Trophoblast cell (in vitro differentiated cells and primary cell): ENCODE data around the gene KLHL35.

Experiments
- DNase-seq, 2 donors: peaks; one replicate each; pipeline ENCODE4 v3.0.0-alpha.2; 2016
- H2AFZ ChIP-seq: 2 replicates; pipeline ENCODE4 v1.6.1; 2013; ENCODE audit warnings: low read length, moderate library complexity, mild to moderate bottlenecking; ENCODE audit not compliant: insufficient read depth, poor library complexity
- H2AK5ac ChIP-seq: 2 replicates; pipeline ENCODE4 v1.6.1; 2013; ENCODE audit warnings: mild to moderate bottlenecking, low read length
- H2BK120ac ChIP-seq: 2 replicates; pipeline ENCODE4 v1.6.1; 2013; ENCODE audit warnings: low read length, mild to moderate bottlenecking, moderate library complexity; ENCODE audit not compliant: insufficient read depth, poor library complexity
- H2BK12ac ChIP-seq: 2 replicates; pipeline ENCODE4 v1.6.1; 2013; ENCODE audit warnings: mild to moderate bottlenecking, low read length, moderate library complexity
- H2BK5ac ChIP-seq: 2 replicates; pipeline ENCODE4 v1.6.1; 2013; ENCODE audit warnings: low read length, low read depth, moderate library complexity, mild to moderate bottlenecking; ENCODE audit not compliant: poor library complexity
- H3K14ac ChIP-seq: 2 replicates; pipeline ENCODE4 v1.6.1; 2013; ENCODE audit warnings: mild to moderate bottlenecking, low read length
- H3K18ac ChIP-seq: 2 replicates; pipeline ENCODE4 v1.6.1; 2013; ENCODE audit warnings: mild to moderate bottlenecking, low read length
- H3K23ac ChIP-seq: 2 replicates; pipeline ENCODE4 v1.6.1; 2013; ENCODE audit warnings: low read length
- H3K27ac ChIP-seq: 2 replicates; pipeline ENCODE4 v1.5.1; 2013; ENCODE audit warnings: low read depth, mild to moderate bottlenecking, inconsistent platforms, low read length, moderate library complexity
- H3K27me3 ChIP-seq: 2 replicates; pipeline ENCODE4 v1.6.1; 2013; ENCODE audit warnings: inconsistent platforms, mild to moderate bottlenecking, low read length, moderate library complexity; ENCODE audit not compliant: insufficient read depth
- H3K36me3 ChIP-seq, 2 experiments: 1 replicate in 1 of 2; 2 replicates in 1 of 2; pipeline ENCODE4 v1.6.1; 2013; ENCODE audit warnings: low read length in 2 of 2, mild to moderate bottlenecking in 2 of 2, moderate library complexity in 1 of 2; ENCODE audit not compliant: insufficient read depth in 2 of 2, control insufficient read depth in 1 of 2
- H3K4ac ChIP-seq: 2 replicates; pipeline ENCODE4 v1.6.1; 2013; ENCODE audit warnings: low read depth, mild to moderate bottlenecking, low read length, moderate library complexity
- H3K4me1 ChIP-seq, 2 experiments: 1 replicate in 1 of 2; 2 replicates in 1 of 2; pipeline ENCODE4 v1.6.1; 2013; ENCODE audit warnings: low read length in 2 of 2, mild to moderate bottlenecking in 2 of 2, moderate library complexity in 1 of 2; ENCODE audit not compliant: insufficient read depth in 2 of 2, control insufficient read depth in 1 of 2
- H3K4me2 ChIP-seq: 2 replicates; pipeline ENCODE4 v1.6.1; 2013; ENCODE audit warnings: inconsistent platforms, mild to moderate bottlenecking, low read length, moderate library complexity
- H3K4me3 ChIP-seq: 2 replicates; pipeline ENCODE4 v1.5.1; 2013; ENCODE audit warnings: mild to moderate bottlenecking, low read depth, low read length, inconsistent platforms
- H3K79me1 ChIP-seq: one replicate; pipeline ENCODE4 v1.6.1; 2013; ENCODE audit warnings: low read length
- H3K79me2 ChIP-seq: 2 replicates; pipeline ENCODE4 v1.6.1; 2013; ENCODE audit warnings: low read length, mild to moderate bottlenecking; ENCODE audit not compliant: control insufficient read depth, insufficient read depth, poor library complexity
- H3K9ac ChIP-seq: 2 replicates; pipeline ENCODE4 v1.6.1; 2013; ENCODE audit warnings: mild to moderate bottlenecking, low read length
- H3K9me3 ChIP-seq: 2 replicates; pipeline ENCODE4 v1.6.1; 2013; ENCODE audit warnings: low read depth, mild to moderate bottlenecking, control low read depth, inconsistent platforms, low read length; ENCODE audit not compliant: insufficient read depth
- H4K12ac ChIP-seq: 2 replicates; pipeline ENCODE4 v1.6.1; 2013; ENCODE audit warnings: low read depth, mild to moderate bottlenecking, low read length, moderate library complexity
- H4K8ac ChIP-seq: 2 replicates; pipeline ENCODE4 v1.6.1; 2013; ENCODE audit warnings: low read depth, mild to moderate bottlenecking, low read length, moderate library complexity
- H4K91ac ChIP-seq: one replicate; pipeline ENCODE4 v1.6.1; 2013; ENCODE audit warnings: low read depth, mild to moderate bottlenecking, low read length, moderate library complexity
- WGBS: extraction: QIAGEN DNeasy Blood & Tissue Kit; methylation state at CpG from one replicate; pipeline ENCODE4 v1.1.7; 2013; ENCODE audit warnings: missing lambda C conversion rate; ENCODE audit not compliant: insufficient read length, insufficient coverage; ENCODE audit errors: extremely low coverage; 5-methylcytosine and 5-hydroxymethylcytosine counted together

The KLHL35 gene

GRCh38 chr11:75439495-75440120, 6.6 kb upstream of the KLHL35 start:
- Histone ChIP-seq H3K9ac (no peak overlapping the region), H2BK120ac (no peak overlapping the region), H3K27ac (no peak overlapping the region), H3K79me1 (no peaks in the 10 kb centered on the region), H3K4ac (no peak overlapping the region), H3K14ac (no peak overlapping the region), H2AK5ac (no peak overlapping the region), H4K91ac (no peak overlapping the region), H3K9me3 (peaks cover 2% of the 10 kb centered on the region), H2BK5ac (no peak overlapping the region), H3K23ac (no peak overlapping the region), H3K4me3 (no peak overlapping the region), H3K4me1 (no peaks in the 10 kb centered on the region), H2BK12ac (no peak overlapping the region), H3K79me2 (no peaks in the 10 kb centered on the region), H3K27me3 (no peaks in the 10 kb centered on the region), H4K8ac (no peak overlapping the region), H3K36me3 (no peaks in the 10 kb centered on the region), H3K18ac (no peak overlapping the region), H3K4me2 (no peak overlapping the region), H4K12ac (no peak overlapping the region), H2AFZ (no peak overlapping the region)
- no CpG with 5 or more reads among the region's 13 CpGs for WGBS
- no peak for DNase-seq

GRCh38 chr11:75439026-75439425, 6.0 kb upstream of the KLHL35 start:
- H3K27me3 ChIP-seq = no peaks in the 10 kb centered on the region
- H3K9me3 ChIP-seq = peaks cover 2% of the 10 kb centered on the region
- H2BK12ac ChIP-seq = no peak overlapping the region
- H2BK120ac ChIP-seq = no peak overlapping the region
- no CpG with 5 or more reads among the region's 14 CpGs for WGBS
- no peaks in the 10 kb centered on the region for H3K79me2 ChIP-seq
- no peak overlapping the region for H2AFZ ChIP-seq
- H3K4ac ChIP-seq = no peak overlapping the region
- H3K18ac ChIP-seq = no peak overlapping the region
- no peak overlapping the region for H3K9ac ChIP-seq
- H3K27ac ChIP-seq = no peak overlapping the region
- H3K79me1 ChIP-seq = no peaks in the 10 kb centered on the region
- no peak overlapping the region for H4K8ac ChIP-seq
- no peak overlapping the region for H4K12ac ChIP-seq
- H3K4me2 ChIP-seq = no peak overlapping the region
- H3K36me3 ChIP-seq = no peaks in the 10 kb centered on the region
- no peak for DNase-seq
- no peak overlapping the region for H4K91ac ChIP-seq
- H3K4me3 ChIP-seq = no peak overlapping the region
- no peak overlapping the region for H2BK5ac ChIP-seq
- H3K14ac ChIP-seq = no peak overlapping the region
- H2AK5ac ChIP-seq = no peak overlapping the region
- no peak overlapping the region for H3K23ac ChIP-seq
- H3K4me1 ChIP-seq = no peaks in the 10 kb centered on the region

GRCh38 chr11:75437966-75438659, 5.1 kb upstream of the KLHL35 start:
- no peak overlapping the region for H2BK12ac ChIP-seq
- no peaks in the 10 kb centered on the region for H3K79me1 ChIP-seq
- no peak overlapping the region for H2AK5ac ChIP-seq
- no peak overlapping the region for H3K23ac ChIP-seq
- H3K79me2 ChIP-seq = no peaks in the 10 kb centered on the region
- H4K8ac ChIP-seq = no peak overlapping the region
- H4K91ac ChIP-seq = no peak overlapping the region
- H2AFZ ChIP-seq = no peak overlapping the region
- H3K9ac ChIP-seq = no peak overlapping the region
- no peaks in the 10 kb centered on the region for H3K36me3 ChIP-seq
- H4K12ac ChIP-seq = no peak overlapping the region
- no peak overlapping the region for H2BK5ac ChIP-seq
- no peak overlapping the region for H3K18ac ChIP-seq
- no peak overlapping the region for H2BK120ac ChIP-seq
- no CpG with 5 or more reads among the region's 13 CpGs for WGBS
- no peak overlapping the region for H3K14ac ChIP-seq
- no peak overlapping the region for H3K4me2 ChIP-seq
- peak overlapping the region; percentile 15 for H3K4me3 ChIP-seq
- no peak overlapping the region for H3K4ac ChIP-seq
- H3K9me3 ChIP-seq = peaks cover 2% of the 10 kb centered on the region
- DNase-seq = no peak
- H3K27me3 ChIP-seq = peaks cover 5% of the 10 kb centered on the region
- no peaks in the 10 kb centered on the region for H3K4me1 ChIP-seq
- no peak overlapping the region for H3K27ac ChIP-seq

- Histone ChIP-seq H3K9ac (no peak overlapping the region), H3K14ac (no peak overlapping the region), H3K4ac (no peak overlapping the region), H3K79me1 (no peaks in the 10 kb centered on the region), H3K23ac (no peak overlapping the region), H2AK5ac (no peak overlapping the region), H3K4me2 (no peak overlapping the region), H3K27ac (no peak overlapping the region), H3K79me2 (no peaks in the 10 kb centered on the region), H3K4me3 (no peak overlapping the region), H2BK12ac (no peak overlapping the region), H2BK5ac (no peak overlapping the region), H4K91ac (no peak overlapping the region), H2AFZ (no peak overlapping the region), H3K9me3 (peaks cover 5% of the 10 kb centered on the region), H3K36me3 (no peaks in the 10 kb centered on the region), H4K12ac (no peak overlapping the region), H2BK120ac (no peak overlapping the region), H3K27me3 (peaks cover 17% of the 10 kb centered on the region), H4K8ac (no peak overlapping the region), H3K4me1 (no peaks in the 10 kb centered on the region), H3K18ac (no peak overlapping the region)
- WGBS = no CpG with 5 or more reads among the region's 9 CpGs
- DNase-seq = no peak
Measured at GRCh38 chr11:75436806-75437205, 3.8 kb upstream of the KLHL35 start.
